NCI-H526 (cell line): Measurements from ENCODE around the gene GIMAP6.
"Not testable (repeated sequence)": the region's sequence is repeated elsewhere in the genome, so short reads cannot be mapped to it uniquely, and the experiment has no call there.

ENCODE experiments used
- DNase-seq, 2 experiments: peaks; one replicate each; lab custom pipeline; 2025; lab: John Stamatoyannopoulos, UW

GIMAP6 gene

GRCh38 chr7:150631866-150632864 lies at the start of gene GIMAP6:
Gene GIMAP6 (minus strand): TSS chr7:150632385. CDS start chr7:150630142, 2,243 bp downstream.
- DNase-seq = no peak

- not testable (repeated sequence) for DNase-seq
Observed at GRCh38 chr7:150680364-150680763, 48.2 kb upstream of the GIMAP6 start.

- DNase-seq = not testable (repeated sequence)
Observed at GRCh38 chr7:150678601-150679000, 46.4 kb upstream of the GIMAP6 start.

GRCh38 chr7:150676854-150677253 lies 44.7 kb upstream of the GIMAP6 start:
- DNase-seq = not testable (repeated sequence)

- not testable (repeated sequence) for DNase-seq
Observed at GRCh38 chr7:150676276-150676675, 44.1 kb upstream of the GIMAP6 start.

- no peak for DNase-seq
Observed at GRCh38 chr7:150675714-150676113, 43.5 kb upstream of the GIMAP6 start.

- DNase-seq = not testable (repeated sequence)
Observed at GRCh38 chr7:150671798-150672585, 39.8 kb upstream of the GIMAP6 start.

- no peak for DNase-seq
Observed at GRCh38 chr7:150668977-150669376, 36.8 kb upstream of the GIMAP6 start.

GRCh38 chr7:150668472-150668911 lies 36.3 kb upstream of the GIMAP6 start:
- DNase-seq = no peak

- no peak for DNase-seq
Observed at GRCh38 chr7:150666412-150666811, 34.2 kb upstream of the GIMAP6 start.

- no peak for DNase-seq
Observed at GRCh38 chr7:150665896-150666295, 33.7 kb upstream of the GIMAP6 start.

GRCh38 chr7:150665089-150665748 lies 33.0 kb upstream of the GIMAP6 start:
- no peak for DNase-seq

- DNase-seq = no peak
Observed at GRCh38 chr7:150663802-150664494, 31.8 kb upstream of the GIMAP6 start.

- DNase-seq = not testable (repeated sequence)
Observed at GRCh38 chr7:150662821-150663220, 30.6 kb upstream of the GIMAP6 start.

- no peak for DNase-seq
Observed at GRCh38 chr7:150660939-150661613, 28.9 kb upstream of the GIMAP6 start.

GRCh38 chr7:150657526-150657925 lies 25.3 kb upstream of the GIMAP6 start:
- no peak for DNase-seq

GRCh38 chr7:150656047-150656446 lies 23.9 kb upstream of the GIMAP6 start:
- no peak for DNase-seq

- DNase-seq = peak in 1 of 2 experiments; percentile 2
Observed at GRCh38 chr7:150654692-150655091, 22.5 kb upstream of the GIMAP6 start.

GRCh38 chr7:150649080-150649385 lies 16.8 kb upstream of the GIMAP6 start:
- no peak for DNase-seq

GRCh38 chr7:150648353-150649079 lies 16.3 kb upstream of the GIMAP6 start:
- DNase-seq = no peak
